ENCODE results near the gene ITGB3.
A peak's percentile ranks its signal among the peaks of the same experiment; 100 is the strongest.

ITGB3 gene

GRCh38 chr17:47278561-47278960 lies 24.9 kb downstream of the ITGB3 start:
- no peak for DNase-seq

DNA sequence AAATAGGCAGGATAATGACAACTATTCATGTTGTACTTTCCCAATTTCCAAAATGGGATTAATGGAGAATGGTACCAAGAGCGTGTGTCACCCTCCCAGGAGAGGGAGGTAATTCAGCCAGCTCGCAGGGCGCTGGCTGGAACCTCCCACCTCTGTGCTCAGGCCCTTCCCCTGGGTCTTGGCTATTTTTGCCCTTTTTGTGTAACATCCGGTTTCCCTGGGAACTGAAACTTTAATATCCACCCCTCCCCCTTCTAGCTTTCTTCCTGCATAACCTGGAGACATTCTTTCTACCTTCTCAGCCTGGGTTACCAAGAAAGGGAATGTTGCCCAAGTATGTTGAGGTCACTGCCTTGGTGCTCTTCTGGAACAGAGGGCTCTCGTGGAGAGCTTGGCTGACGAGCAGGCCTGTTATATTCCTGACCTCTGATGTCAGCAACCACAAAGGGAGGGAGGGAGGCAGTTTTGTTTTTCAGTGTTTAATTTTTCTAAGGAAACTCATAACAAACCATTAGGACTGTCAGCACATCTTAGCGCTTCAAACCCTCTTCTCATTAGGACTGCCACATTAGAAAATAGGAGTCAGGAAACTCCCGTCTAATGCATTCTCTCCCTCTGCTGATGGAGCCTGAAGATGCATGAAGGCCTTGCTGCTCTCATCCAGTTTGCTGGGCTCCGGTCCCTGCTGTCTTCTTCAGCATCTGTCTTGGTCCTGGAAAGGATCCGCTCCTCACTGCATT lies 25.6 kb downstream of the ITGB3 start:
- no peak for DNase-seq

DNA sequence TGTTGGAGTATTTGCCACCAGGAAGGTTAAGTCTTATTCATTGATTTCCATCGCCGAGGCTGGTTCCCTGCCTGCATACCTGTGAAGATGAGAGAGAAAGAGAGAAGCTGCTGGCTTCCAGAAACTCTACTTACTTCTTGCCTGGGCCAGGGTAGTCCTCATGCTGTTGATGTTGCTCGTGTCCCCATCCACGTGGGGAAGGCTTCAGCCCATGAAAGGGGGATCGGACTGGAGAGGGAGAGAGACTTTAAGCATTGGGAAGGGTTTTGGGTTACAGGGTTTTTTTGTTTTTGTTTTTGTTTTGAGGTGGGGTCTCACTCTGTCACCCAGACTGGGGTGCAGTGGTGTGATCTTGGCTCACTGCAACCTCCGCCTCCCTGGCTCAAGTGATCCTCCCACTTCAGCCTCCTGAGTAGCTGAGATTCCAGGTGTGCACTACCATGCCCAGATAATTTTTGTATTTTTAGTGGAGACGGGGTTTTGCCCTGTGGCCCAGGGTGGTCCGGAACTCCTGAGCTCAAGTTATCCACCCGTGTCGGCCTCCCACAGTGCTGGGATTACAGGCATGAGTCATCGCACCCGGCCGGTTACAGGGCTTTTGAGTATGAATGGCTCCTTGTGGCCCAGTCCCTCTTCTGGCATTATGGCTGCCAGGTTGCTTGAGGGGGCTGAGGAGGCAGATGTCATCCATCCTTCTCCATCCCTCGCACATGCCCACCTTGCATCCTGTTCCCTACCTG lies 26.6 kb downstream of the ITGB3 start:
- DNase-seq, result no peak

DNA sequence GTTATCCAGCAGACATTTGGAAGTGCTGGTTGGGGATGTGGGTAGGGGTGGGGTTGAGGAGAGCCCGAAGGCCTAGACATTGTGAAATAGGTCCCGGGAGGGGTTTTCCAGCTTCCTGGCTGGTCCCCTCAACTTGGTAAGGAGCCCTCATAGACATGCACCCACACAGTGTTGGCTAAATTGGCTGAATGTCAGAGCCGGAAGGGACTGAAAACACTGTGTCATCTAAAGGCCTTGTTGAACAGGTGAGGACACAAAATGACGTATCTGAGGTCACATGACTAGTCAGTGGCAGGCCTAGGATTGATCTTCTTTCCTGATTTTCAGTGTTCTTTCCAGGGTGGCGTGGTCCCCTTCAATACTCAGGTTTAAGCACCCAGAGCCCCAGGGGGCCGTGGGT lies 27.6 kb downstream of the ITGB3 start:
- no peak for DNase-seq

GRCh38 chr17:47285003-47285402 lies 31.4 kb downstream of the ITGB3 start:
- DNase-seq, result no peak

DNA sequence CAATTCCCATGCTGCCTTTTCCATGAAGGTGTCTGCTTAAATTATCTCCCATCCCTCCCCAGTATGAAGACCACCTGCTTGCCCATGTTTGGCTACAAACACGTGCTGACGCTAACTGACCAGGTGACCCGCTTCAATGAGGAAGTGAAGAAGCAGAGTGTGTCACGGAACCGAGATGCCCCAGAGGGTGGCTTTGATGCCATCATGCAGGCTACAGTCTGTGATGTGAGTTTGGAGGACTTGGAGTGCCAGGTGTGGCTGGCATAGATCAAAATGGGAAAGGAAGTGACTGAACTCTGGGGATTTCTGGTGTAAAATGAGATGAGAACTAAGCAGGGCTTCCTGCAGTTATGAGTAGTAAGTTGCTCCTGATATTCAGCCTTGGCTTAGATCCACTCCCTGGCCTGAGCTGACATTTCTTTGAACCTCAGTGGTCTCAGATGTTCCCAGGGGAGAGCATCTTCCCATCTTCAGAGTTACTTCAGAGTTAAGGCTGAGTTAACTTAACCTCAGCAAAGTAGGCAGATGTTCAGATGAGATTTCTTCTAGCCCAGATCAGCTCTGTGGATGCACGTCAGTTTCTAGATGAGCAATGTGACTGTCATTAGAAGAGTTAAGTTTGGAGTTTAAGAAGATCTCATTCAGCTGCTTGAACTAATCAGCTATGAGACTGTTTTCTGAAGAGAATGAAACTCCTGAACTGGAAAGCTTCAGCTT lies 32.7 kb downstream of the ITGB3 start:
- DNase-seq, result peak; percentile 76

GRCh38 chr17:47287068-47287467 lies 33.4 kb downstream of the ITGB3 start:
- DNase-seq, result peak; percentile 26

- no peak for DNase-seq
Measured at GRCh38 chr17:47287639-47288038, 34.0 kb downstream of the ITGB3 start.

- DNase-seq, result no peak
Measured at GRCh38 chr17:47288531-47289116, 35.0 kb downstream of the ITGB3 start.

GRCh38 chr17:47289302-47289701 lies 35.7 kb downstream of the ITGB3 start:
- no peak for DNase-seq

DNA sequence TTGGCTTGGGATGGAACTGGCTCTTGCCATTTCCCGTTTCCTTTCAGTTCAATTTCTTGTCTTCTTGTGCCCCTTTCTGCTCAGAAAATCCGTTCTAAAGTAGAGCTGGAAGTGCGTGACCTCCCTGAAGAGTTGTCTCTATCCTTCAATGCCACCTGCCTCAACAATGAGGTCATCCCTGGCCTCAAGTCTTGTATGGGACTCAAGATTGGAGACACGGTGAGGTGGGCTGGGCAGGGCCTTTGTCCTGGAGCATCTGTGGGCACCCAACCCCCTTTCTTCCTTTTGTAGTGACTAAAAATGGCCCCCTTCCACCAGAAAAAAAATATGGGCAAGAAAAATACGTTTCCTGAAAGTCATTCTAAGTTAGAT lies 37.2 kb downstream of the ITGB3 start:
- DNase-seq, result no peak

DNA sequence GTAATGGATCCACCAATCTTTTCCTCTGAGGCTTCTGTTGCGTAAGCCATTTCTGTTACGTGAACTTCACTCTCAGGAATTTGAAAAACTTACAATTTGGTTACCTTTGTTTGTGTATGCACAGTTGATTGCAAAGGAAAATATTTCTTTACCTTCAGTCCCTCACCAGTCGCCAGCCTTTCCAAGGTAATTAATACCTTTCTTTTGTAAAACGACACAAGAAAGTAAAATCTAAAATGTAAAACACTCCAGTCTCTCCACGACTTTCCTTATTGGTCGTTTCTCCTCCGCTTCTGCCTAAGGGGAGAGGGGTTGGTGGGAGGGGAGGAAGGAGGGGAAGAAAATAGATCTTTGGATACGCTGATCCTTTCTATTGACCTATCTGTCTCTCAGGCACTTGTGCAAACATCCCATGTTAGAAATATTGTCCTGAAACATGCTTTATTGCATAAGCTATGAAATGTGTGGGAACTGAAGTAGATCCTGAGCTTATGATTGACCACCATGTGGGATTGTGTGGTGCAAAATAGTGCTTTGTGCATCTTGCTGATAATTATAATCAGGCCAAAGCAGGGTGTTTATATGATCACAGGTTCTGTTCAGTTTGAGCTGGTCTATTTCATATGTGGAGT lies 37.7 kb downstream of the ITGB3 start:
- no peak for DNase-seq

DNA sequence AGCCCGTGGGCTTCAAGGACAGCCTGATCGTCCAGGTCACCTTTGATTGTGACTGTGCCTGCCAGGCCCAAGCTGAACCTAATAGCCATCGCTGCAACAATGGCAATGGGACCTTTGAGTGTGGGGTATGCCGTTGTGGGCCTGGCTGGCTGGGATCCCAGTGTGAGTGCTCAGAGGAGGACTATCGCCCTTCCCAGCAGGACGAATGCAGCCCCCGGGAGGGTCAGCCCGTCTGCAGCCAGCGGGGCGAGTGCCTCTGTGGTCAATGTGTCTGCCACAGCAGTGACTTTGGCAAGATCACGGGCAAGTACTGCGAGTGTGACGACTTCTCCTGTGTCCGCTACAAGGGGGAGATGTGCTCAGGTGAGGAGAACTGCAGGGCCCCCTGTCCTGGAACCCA lies 38.6 kb downstream of the ITGB3 start:
- no peak for DNase-seq

DNA sequence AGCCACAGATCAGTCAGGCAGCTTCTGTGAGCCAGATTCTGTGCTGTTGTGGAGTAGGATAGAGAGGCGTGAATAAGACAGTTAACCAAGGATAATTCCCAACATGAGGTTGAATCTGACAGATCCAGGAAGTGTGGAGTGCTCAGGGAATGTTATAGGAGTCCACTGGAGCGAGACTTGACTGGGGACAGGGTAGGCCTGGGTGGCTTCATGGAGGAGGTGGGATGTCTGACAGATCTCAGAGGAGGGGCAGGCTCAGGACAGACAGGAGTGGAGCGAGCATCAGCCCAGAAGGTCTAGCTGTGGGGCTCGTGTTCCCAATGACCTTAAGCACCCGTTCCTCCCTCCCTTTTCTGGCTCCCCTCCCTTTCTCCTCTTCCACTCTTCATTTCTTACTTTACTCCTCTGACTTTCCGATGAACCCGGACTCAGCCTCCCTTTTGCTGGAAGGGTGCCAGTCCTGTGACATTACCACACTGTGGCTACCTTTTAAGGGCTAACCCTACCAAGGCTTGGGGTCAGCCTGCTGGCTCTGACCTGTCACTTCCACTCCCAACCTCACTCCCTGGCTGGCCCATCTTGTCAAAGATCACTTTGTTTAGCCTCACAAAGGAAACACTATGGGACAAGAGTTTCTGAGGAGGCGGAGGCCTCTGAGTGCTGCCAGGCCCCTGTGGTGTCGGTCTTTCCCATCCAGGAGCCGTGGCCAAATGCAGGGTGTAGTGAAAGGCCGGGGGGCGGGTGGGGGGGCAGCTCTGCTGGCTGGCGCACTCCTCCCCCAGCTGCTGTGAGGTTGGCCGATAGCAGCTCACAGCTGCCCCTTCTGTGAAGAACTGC lies 41.6 kb downstream of the ITGB3 start:
- DNase-seq, result no peak

- no peak for DNase-seq
Measured at GRCh38 chr17:47295874-47296255, 42.2 kb downstream of the ITGB3 start.

- no peak for DNase-seq
Measured at GRCh38 chr17:47297661-47298400, 44.2 kb downstream of the ITGB3 start.

DNA sequence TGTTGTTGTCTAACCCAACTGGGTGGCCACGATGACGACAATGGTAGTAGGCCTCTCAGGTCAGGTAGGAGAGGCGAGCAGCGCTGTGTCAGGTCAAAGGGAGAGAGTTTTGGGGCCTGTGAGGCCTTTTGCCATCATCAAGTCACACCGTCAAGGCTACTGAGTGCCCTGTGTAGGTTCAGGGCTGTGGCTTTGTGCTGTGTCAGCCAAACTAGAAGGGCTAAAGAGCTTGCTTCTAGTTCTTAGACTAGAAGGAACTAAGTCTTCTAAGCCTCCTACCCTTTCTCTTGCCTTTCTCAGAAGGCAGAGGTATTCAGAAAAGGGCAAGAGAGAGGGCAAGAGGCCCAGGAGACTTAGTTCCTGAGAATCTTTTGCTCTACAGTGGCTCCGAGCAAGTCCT lies 45.1 kb downstream of the ITGB3 start:
- no peak for DNase-seq

DNA sequence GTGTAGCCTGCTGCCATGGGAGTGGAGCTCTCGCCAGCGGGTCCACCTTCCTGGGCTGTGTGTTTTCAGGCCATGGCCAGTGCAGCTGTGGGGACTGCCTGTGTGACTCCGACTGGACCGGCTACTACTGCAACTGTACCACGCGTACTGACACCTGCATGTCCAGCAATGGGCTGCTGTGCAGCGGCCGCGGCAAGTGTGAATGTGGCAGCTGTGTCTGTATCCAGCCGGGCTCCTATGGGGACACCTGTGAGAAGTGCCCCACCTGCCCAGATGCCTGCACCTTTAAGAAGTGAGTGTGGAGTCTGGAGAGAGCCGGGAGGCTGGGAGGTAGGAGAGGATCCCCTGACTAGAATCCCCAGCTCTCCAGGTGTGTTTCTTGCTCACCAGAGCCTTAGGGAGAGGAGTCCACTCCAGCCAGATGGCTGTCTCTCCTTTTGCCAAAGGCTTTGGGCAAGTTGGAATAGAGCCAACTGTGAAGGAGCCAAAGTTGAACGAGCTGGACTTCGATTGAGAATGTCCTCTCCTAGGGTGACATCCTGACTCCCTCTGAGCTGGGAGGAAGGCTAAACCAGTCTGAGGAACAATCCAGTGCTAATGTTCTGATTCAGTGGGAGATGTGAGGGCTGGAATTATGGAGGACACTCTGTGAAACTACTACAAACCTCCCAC lies 45.7 kb downstream of the ITGB3 start:
- DNase-seq, result no peak

DNA sequence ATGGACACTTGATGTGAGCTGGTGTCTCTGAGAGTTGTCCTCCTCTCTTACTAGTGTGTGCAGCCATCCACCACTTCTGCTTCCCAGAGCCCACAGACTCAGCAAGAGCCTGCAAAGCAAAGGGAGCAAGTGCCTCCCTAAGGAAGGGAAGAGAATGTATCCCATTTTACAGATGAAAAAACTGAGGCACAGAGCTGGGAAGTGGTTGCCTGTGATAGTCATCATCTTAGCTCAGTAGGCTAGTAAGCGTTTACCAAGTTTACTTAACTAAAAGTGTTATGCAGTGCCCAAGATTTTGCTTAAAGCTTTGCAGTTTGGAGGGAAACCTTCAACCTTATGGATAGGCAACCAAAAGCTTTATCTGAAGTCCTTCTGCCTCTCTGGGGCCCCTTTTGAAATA lies 47.1 kb downstream of the ITGB3 start:
- DNase-seq, result no peak

DNA sequence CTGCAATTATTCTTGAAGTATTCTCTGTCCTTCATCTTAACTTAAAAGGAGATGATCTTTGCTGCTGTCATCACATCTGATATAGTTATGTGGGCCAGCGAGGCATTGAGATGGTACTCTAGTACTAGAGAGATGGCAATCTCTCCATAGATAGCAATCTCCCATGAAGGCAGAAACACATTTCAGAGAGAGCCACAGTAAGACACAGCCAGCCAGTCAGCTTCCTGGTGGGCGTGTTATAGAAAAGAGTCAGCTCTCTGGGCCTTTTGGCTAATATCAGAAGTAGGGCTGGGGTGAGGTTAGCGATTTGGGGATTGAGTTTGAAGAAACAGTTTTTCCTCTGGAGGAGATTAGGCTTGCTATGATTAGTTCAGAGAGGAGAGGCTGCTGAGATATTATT lies 47.5 kb downstream of the ITGB3 start:
- peak; percentile 74 for DNase-seq

- DNase-seq, result peak; percentile 31
Measured at GRCh38 chr17:47301831-47302230, 48.2 kb downstream of the ITGB3 start.
